Endometrium (tissue), 2 donors: ENCODE results near the gene C4orf36.

Experiments
- FAIRE-seq: peaks from 2 replicates; lab custom pipeline; 2012; peaks lifted over from hg19 to GRCh38; lab: Jason Lieb, UNC
- donor health status: control.
- donor health status: control.

Gene C4orf36

DNA sequence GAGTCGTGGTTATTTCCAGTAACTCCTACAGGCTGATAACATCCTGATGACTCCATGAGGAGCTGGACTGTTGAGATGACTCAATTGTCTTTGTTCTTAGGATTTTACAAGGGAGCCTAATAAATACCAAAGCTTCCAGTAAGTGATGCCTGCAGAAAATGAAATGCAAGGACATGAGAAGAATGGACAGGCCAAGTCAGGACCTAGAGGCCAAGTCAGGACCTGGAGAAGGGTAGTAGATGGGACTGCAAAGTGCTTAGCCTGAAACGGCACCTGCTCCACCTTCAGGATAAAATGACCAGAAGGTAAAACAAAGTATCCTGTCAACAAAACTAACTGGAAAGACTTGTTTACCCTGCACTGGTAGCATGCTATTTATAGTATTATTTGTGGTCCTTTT is 36.6 kb downstream of the C4orf36 start:
- FAIRE-seq: no peak

DNA sequence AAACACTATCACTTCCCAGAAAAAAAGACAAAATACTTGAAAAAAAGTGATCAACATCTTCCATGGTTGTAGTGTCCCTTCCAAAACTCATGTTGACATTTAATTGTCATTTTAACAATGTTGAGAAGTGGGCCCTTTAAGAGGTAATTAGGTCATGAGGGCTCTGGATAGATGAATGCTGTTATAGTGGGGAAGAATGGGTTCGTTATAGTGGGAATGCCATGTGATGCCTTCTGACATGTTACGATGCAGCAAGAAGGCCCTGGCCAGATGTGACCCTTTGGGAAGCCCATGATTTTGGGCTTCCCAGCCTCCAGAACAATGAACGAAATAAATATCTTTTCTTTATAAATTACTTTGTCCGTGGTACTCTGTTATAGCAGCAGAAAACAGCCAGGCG is 39.0 kb downstream of the C4orf36 start:
- FAIRE-seq: no peak

DNA sequence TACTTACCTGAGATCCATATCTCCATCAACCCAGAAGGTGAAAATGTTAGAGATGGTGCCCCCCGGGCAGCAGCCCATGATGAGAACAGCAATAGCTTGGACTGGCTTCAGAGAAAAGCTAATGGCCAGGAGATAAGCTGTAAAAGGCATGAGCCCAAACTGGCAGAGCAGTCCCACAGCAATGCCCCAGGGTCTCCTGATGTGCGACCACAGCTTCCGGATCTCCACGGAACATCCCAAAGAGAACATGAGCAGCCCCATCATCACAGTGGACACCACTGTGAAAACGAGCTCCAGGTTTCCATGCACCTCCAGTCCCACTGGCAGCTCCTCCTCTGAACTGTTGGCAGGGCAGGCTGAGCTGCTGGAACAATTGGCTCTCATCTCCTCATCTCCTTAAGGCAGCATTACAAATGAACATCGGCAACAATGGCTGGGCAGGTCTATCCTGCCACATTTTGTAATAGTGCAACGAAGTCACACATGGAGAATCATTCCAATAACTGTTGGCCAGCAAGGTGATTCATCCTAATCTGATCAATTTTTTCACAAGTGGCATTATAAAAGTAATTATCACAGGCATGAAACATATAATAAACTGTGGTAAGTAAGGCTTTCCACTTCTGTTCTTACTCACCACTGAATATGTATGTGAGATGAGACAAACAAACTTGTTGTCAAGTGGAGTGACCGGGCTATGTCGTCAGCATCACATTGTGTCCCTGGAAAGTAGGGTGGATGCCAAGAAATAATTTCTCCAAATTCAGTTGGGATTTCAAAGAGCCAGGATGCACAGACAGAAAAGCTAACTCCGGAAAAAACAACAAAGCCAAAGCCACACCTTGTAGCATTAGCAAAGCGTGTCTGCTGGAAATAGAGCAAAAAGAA is 43.2 kb downstream of the C4orf36 start, which contains the start of gene SLC10A6:
Gene SLC10A6, minus strand, starts transcription at position 653 of the 888 bp plus-strand sequence. Its CDS starts 269 bp downstream, at position 384.
- FAIRE-seq: no peak

DNA sequence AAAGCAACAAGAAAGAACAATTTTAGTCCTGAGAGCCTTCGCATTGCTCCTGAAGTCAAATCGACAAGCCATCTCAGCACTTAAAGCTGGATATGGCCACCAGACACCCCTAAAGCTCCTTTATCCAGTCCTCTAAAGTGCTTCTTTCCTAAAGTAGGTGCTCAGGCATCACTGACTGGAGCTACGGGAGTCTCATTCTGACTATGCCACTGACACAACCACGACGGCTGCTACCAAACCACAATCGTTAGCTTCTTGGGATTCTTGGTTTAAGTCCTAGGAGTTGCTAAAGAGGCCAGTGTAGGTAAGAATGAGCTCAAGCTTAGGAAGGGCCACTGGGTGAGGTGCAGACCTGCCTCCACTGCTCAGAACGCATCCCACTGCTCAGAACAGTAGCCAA is 44.1 kb downstream of the C4orf36 start:
- no peak for FAIRE-seq

DNA sequence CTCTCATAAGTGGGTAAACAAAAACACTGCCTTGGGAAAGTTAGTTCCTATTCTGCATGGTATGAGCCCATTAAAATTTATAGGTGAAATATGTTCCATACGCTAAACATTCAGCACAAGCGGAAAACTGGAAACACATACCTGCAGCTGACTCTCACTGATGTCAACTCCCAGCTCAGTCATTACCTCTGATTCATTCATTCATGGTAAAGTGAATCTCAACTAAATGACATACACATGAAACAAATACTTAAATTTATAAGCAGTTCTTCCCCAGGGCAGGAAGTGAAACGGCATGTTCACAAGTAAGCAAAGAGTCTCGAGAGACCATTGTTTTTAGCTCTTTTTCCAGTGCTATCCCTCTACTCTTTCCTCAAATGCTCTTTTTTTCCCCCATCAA is 44.7 kb downstream of the C4orf36 start:
- no peak for FAIRE-seq

DNA sequence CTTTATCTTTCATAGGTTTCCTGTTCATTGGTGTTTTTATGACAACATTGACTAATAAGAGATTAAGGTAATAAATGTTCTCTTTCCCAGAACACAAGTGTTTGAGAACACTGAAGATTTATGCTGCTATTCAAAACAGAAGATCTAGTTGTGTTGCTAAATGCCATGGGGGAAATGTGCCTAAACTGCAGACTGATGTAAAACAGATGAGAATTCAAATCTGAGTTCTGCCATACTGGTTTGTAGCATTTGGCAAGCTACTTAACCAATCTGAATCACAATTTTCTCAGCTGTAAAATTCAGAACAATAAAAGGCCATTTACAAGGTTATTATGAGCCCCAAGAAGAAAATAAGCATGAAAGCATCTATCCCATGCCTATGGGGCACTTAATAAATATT is 45.3 kb downstream of the C4orf36 start:
- no peak for FAIRE-seq

DNA sequence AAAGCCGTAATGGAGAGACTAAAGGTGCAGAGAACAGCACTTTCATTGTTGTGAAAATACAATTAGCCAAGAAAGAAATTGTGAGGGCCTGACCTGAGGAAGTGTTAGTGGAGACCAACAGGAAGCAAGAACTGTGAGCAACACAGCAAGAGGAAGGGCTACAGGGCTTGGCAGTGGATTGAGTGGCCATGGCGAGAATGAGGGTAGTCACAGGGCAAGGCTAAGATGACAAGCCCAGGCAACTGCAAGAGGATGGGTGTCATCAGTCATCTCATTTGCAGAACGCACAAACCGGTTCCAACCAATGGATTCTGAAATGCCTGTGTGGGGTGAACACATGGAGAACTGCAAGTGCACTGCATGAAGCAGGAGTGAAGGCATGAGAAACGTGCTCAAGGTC is 46.6 kb downstream of the C4orf36 start:
- FAIRE-seq: no peak

DNA sequence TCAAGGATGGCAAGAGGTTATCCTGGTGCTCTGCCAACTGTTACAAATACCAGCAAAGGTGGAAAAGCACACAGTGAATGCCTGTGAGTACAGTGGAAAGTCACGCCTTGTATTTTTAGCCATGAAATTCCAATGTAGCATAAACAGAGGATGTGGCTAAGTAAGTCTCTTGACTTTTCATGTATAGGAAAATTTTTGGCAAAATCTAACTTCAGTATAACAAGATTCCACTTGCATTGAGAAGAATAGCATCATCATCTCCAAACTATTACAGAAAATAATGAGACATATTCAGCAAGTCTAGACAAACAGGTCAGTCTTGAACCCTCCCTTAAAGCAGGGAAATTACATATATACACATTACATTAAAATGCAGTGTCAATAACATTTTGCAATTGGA is 50.9 kb downstream of the C4orf36 start:
- FAIRE-seq: no peak

DNA sequence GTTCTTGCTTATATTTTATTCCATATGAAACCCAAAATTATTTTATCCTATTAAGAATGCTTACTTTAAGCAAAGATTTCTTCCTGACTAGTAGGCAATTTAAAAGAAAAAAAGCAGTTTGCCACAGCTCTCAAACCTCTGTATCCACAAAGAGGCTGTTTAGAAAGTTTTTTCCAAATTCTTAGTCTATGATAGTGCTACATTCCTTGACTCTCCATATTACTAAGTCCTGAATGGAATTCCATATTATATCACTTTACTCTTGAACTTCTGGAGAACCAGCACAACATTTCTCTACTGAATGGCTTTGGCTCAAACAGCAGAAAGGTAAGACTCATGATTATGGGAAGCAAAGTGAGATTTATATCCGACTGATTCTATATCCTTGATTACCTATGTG is 51.4 kb downstream of the C4orf36 start:
- no peak for FAIRE-seq

DNA sequence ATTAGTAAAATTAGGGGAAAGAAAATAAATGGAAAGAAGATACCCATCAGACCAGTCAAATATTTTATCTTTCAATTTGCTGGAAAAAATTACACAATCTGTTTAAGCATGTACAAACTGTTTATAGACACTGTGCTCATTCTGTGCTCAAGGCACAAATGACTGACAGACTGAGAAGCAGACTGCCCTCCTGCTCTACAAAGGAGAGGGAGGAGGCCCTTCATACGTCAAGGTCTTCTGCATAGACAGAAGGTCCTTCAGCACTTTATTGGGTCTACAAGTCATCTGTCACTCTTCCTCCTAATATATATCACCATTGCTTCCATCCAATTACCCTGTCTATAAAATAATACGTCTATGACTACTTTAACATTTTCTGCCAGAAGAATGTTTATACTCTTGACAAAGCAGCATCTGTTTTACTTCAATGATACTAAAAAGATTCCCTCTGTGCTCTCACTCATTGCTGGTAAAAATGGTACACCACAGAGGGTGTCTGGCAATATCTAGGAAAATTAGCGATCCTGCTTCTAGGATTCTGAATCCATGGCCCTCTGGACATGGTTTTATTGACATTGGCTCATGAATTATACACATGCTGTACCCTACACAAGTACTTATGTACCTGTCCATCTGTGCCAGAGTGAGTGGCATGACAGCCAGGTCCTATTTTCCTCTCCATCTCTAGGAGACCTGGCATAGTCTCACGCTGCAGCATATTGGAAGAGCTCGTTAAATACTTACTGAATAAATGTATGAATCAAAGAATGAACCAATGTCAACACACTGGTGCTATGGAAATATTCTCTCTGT is 54.3 kb downstream of the C4orf36 start:
- no peak for FAIRE-seq

DNA sequence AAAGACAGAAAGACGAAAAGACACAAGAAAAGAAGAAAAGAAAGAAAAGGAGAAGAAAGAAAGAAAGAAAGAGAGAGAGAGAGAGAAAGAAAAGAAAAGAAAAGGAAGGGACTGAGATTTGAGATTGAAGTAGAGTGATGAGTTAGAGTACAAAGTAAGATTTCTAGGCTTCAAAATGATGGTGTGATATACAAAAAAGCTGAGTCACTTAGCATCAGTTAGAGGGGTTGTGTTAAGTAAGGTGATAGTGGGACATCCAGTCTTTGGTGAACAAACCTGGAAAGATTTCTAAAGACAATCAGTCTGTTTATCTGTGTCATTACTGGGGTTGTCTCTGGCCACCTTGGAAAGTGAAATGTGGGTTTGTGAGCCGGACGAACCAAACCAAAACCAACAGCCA is 56.5 kb downstream of the C4orf36 start:
- FAIRE-seq: no peak

DNA sequence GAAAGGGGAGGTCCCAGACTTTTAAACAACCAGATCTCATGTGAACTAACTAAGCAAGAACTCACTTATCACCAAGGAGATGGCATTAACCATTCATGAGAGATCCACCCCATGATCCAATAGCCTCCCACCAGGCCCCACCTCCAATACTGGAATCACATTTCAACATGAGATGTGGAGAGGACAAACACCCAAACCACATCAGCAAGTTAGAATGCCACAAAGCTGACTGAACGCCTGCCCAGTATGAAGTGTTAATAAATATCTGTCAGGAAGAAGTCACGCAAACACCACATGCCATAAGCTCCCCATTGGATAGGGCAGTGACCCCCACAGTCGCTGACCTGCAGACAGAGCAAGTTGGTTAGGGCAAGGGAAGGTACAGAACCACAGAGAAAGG is 57.3 kb downstream of the C4orf36 start:
- FAIRE-seq: no peak

DNA sequence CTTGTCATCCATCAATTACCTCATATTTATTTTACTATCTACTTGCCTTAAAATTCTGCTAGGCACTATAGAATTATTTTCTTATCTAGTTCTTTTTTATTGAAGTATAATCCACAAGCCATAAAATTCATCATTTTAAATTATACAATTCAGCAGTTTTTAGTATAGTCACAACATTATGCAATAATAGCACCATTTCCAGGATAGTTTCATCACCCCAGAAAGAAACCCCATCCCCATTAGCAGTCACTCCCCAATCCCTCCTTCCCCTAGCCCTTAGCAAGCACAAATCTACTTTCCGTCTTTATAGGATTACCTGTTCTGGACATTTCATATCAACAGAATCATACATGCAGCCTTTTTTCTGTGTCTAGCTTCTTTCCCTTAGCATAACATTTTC is 58.6 kb downstream of the C4orf36 start:
- no peak for FAIRE-seq

DNA sequence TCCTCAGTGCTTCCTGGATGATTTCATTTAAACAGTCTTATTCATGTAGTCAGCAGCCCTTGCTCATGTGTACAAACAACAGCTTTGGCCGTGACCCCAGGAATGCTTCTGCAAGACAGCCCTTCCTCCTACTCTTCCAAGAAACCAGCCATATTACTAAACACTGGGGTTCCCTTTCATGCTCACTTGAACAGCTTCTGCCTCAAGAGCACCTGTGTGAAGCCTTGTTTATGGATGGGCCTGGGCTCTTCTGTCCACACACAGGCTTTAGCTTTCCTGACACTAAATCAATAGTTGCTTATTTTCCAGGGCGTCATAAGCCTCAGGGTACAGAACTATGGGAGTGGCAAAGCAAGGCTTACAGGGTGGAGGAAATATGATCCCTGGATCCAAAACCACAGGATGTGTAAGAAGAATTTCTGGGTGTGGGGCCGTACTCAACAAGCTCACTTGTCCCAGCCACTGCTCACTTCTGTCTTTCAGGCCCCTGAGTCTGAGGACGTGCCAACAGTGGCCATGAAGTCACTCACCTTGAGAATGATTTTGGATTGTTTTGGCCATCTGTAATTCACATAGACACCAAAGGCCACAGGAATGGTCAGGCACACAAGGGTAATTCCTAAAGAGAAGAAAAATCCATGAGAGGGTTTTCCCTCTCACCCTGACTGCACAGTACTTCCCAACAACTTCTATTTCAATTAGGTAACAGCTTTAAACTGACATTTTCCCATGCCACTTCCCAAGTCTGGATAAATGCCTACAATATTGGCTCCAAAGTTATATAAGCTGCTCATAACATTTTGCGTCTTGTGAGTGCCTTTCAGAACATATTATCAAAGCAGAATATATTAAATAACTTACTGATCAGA is 60.7 kb downstream of the C4orf36 start:
- FAIRE-seq: no peak
